ENCODE data around the gene MUC4.
"Not testable (repeated sequence)": the region's sequence is repeated elsewhere in the genome, so short reads cannot be mapped to it uniquely, and the experiment has no call there.

MUC4 gene

GRCh38 chr3:195763076-195763830 lies 48.5 kb downstream of the MUC4 start:
- no peak for DNase-seq (ENCODE audit: insufficient read length, low spot score)
- no peak for FAIRE-seq

GRCh38 chr3:195762611-195763010 lies 49.1 kb downstream of the MUC4 start:
- FAIRE-seq (no peak), DNase-seq (ENCODE audit: insufficient read length, low spot score) (no peak)

- DNase-seq (ENCODE audit: insufficient read length, low spot score) = no peak
- FAIRE-seq = no peak
These were observed 49.5 kb downstream of the MUC4 start for GRCh38 chr3:195762249-195762585.

DNA sequence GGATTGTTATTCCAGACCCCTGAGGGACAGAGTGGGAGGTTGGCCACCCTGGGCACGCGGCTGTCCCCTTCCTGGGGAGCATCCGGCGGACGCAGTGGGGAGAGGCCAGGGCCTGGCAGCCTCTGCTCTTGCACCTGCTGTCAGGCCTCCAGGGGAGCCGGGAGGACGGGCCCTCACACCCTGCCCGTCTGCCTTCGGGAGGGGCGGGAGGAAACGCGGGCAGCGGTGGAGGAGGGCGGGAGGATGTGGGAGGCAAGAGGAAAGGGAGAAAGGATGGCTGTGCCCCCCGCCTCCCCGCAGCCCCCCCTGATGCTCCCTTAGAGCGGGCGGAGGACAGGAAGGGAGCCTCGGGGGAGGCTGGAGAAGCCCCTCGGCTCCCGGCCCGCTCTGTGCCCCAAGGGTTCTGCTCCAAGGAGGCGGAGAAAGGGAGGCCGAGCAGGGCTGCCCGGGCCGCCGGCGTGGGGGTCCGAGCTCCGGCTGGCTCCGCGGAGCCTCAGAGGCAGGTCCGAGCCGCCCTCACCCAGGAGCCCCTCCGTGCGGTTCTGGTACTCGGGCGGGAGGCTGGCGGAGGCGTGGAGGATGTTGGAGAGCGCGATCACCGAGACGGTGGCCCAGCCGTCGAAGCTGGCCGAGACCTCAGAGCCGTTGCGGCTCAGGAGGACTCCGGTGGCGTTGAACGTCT lies 50.0 kb downstream of the MUC4 start:
- FAIRE-seq (no peak), DNase-seq (ENCODE audit: insufficient read length, low spot score) (no peak)

DNA sequence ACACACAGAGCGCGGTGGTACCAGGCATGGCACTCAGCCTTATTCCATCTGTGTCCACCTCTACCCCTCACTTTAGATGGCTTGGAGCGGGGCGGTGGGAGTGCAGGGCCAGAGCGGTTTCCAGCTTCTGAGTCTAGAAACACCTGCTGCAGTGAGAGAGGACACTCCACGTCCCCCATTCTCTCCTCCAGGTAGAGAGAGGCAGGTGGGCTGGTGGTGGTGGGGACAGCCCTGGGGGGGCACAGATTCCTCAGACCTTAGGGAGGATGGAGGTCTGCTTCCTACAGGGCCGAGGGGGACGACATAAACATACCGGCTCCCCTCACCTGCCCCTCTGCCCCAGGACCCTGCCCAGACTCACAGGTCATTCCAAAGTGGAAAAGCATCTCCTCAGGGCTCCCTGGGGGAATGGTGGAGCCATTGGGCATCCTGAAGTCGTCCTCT lies 50.6 kb downstream of the MUC4 start:
- DNase-seq (ENCODE audit: insufficient read length, low spot score) = no peak

DNA sequence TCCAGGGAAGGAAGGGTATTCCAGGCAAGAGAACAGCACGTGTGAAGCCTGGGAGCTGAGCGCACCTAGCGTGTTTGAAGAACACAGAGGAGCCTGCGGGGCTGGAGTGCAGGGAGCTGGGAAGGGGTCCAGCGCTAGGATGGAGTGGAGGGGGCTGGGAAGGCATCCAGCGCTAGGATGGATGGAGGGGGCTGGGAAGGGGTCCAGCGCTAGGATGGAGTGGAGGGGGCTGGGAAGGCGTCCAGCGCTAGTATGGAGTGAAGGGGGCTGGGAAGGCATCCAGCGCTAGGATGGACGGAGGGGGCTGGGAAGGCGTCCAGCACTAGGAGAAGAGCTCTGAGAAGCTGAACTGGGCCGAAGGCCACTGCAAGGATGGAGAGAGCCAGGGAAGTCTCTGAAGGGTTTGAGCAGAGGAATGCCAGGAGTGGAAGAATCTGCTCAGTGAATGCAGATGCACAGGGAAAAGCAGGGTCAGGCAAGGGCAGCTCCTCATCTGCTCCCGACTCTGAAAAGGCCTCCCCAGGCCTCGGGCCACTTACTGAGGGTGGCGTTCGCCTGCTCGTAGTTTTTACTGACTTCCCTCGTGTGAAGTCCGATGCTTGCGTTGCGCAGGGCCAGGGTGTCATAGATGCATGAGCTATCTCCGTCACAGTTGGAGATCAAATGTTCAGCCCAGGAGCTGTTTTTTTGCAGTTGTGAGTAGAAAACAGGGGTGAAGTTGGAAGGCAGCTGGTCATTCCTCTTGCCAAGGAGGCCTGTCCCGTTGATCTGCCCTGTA lies 51.2 kb downstream of the MUC4 start:
- DNase-seq (ENCODE audit: insufficient read length, low spot score) (no peak), FAIRE-seq (no peak)

More for the DNA sequence above, 50.6 kb downstream of the MUC4 start:
- no peak for FAIRE-seq

DNA sequence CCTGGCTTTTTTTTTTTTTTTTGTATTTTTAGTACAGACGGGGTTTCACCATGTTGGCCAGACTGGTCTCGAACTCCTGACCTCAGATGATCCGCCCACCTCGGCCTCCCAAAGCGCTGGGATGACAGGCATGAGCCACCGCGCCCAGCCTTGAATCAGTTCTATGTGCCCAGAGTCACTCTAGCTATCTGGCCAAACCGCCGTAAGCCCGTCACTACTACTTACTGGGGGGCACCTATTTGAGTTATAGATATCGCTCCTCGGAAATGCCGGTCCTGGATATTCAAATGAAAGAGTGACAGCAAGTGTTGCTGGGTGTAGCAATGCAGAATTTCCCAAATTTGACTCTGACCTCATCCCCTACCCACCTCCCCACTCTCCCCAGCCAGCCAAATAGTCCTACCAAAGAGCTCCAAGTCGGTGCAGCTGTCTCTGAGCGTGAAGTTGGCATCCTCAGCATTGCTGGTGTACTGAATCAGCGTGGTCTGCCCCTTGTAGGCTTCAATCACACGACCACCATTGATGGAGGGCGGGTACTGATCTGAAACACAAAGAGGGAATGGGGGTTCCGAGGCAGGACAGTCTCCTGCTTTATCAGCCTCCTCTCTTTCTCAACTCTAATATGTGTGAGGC lies 52.9 kb downstream of the MUC4 start:
- DNase-seq (ENCODE audit: insufficient read length, low spot score) = no peak
- FAIRE-seq = no peak

- DNase-seq (ENCODE audit: insufficient read length, low spot score) (no peak), FAIRE-seq (no peak)
These were observed 53.9 kb downstream of the MUC4 start for GRCh38 chr3:195757827-195758226.

GRCh38 chr3:195757438-195757770 lies 54.3 kb downstream of the MUC4 start:
- FAIRE-seq = no peak
- DNase-seq (ENCODE audit: insufficient read length, low spot score) = no peak

DNA sequence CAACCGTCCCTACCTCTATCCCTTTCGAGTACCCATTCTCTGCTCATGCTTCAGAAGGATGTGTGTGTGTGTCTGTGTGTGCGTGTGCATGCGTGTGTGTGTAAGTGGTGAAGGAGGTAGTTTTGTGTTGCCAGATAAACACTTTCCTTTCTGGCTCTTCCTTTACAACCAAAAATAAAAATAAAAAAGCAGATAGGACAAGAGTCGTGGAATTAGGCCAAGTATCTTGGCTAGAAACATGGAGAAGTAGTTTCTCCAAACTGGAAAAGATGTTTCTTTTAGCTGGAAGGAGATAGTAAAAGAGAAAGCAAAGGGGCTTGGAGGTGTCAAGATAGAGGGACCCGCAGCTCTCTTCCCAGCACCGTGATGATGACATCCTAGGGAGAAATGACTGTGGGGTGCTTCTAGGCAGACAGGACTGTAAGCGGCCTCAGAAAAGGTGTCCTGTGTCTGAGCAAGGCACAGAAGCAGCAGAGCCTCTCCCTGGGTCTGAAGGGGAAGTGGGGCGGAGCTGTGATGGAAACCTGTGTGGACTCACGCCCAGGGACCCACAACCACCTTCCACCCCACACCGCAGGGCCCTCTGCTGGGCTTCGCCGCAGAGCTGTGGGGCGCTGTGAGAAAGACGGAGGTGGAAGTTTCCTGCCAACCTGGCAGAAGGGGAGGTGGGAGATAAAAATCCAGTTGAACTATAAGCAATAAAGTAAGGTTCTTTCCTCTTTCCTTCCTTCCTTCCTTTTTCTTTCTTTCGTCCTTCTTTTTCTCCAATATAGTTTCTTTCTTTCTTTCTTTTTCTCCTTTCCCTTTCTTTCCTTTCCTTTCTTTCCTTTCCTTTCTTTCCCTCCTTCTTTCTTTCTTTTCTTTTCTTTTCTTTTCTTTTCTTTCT lies 55.7 kb downstream of the MUC4 start:
- FAIRE-seq = no peak

DNA sequence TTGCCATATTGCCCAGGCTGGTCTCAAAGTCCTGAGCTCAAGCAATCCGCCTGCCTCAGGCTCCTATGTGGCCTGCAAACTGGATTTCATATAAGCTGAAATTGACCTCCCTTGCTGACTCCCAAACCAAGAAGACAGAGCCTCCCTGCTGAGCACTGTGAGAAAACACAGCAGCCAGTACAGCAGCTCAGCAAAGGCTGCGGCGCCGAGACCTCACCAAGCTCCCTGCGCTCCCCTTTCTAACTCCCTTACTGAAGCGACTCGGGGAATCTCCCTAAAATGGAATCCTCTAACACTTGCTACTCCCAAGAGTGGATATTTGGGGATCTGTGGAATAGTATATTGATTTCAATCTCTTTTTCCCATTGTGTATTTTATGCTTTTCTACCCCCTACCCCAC lies 56.3 kb downstream of the MUC4 start:
- FAIRE-seq (no peak), DNase-seq (ENCODE audit: insufficient read length, low spot score) (no peak)

More for the DNA sequence above, 55.7 kb downstream of the MUC4 start:
- DNase-seq (ENCODE audit: insufficient read length, low spot score) = no peak

GRCh38 chr3:195754906-195755305 lies 56.8 kb downstream of the MUC4 start:
- no peak for FAIRE-seq
- DNase-seq (ENCODE audit: insufficient read length, low spot score) = no peak

DNA sequence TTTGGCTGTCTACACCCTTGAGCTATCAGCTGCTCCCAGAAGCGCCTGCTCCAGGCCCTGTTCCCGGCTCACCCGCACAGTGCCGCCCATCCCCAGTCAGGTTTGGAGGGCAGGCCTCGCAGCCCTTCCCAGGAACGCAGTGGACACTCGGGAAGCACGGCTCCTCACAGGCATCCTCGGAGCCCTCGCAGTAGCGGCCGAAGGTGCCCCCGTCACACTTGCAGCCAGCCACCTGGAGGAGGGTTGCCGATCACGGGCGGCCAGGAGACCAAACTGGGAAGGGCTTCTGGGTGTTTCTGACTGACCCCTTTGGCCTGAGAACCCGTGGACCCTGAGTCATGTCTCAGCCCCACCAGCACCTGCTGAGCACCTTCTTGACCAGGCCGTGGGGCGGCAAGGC lies 57.6 kb downstream of the MUC4 start:
- no peak for DNase-seq (ENCODE audit: insufficient read length, low spot score)
- no peak for FAIRE-seq

DNA sequence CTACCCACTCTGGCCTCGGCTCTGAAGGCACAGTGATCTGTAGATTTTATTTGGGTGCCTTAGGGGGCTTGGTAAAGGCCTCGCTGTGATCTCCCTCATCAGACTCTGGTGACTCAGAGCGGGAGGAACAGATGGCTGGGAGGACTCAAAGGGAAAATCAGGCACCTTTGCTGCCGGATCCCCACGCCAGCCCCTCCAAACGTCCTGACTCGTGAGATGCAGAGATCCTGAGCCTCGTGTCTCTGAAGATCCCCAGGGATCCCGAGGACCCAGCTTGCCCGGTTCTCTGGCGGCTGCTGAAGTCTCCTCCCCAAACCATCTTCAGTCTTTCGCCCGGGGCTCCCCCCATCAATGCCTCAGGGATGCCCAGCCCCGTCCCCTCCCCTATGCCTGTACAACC lies 58.1 kb downstream of the MUC4 start:
- no peak for DNase-seq (ENCODE audit: insufficient read length, low spot score)
- no peak for FAIRE-seq

- DNase-seq (ENCODE audit: insufficient read length, low spot score) (no peak), FAIRE-seq (no peak)
These were observed 59.0 kb downstream of the MUC4 start for GRCh38 chr3:195752546-195753331.

GRCh38 chr3:195752066-195752465 lies 59.7 kb downstream of the MUC4 start:
- DNase-seq (ENCODE audit: insufficient read length, low spot score) (no peak), FAIRE-seq (no peak)

DNA sequence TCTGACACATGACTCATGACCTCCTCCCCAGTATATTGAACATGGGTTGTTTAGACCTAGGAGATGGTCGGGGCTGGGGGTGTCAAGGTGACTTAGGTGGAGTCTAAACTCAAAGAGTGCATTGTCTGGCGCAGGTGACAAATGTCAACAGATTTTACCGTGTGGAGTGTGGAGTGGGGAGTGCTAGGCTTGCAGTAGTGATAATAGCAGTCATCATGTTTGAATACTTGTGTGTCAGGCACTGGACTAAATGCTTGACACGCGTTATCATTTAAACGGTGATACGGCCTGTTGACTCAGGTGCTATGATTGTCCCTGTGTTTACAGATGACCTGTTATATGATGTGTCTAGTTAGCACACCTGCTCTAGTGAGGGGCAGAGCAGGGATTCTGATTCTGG lies 60.2 kb downstream of the MUC4 start:
- DNase-seq (ENCODE audit: insufficient read length, low spot score) (no peak), FAIRE-seq (no peak)

- no peak for FAIRE-seq
These were observed 60.8 kb downstream of the MUC4 start for GRCh38 chr3:195750797-195751520.

DNA sequence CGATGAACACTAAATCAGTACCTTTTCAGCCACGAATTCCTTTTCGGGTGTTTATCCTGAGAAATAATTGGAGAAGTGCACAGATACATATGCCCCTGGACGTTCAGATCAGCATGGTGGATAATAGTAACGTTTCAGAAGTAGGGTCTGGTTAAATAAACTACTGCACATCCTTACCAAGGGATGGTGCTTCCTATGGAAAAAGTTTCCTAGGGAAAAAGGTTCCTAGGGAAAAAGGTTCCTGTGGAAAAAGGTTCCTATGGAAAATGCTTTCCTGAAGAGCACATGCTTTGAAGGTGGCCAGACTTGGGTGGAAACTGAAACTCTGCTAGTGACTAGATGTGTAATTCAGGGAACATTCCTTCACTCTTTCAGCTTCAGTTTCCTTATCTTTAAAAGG lies 62.6 kb downstream of the MUC4 start:
- DNase-seq (ENCODE audit: insufficient read length, low spot score); FAIRE-seq: not testable (repeated sequence)

More at GRCh38 chr3:195750797-195751520, 60.8 kb downstream of the MUC4 start:
- DNase-seq (ENCODE audit: insufficient read length, low spot score) = no peak
